Transverse colon (tissue), 4 donors: ENCODE results near the gene C6orf136. TPM values are rescaled to one million over a fixed set of nuclear protein-coding genes. Genes with fewer than 3 reads are reported as not detected.

Source experiments
- DNase-seq: peaks from one replicate; pipeline ENCODE4 v3.0.0-alpha.2; 2019
- H3K27ac ChIP-seq, 4 donors: fragments of 200-600 bp; sonication (generic); 2 replicates each; pipeline ENCODE4 v1.5.1; 2016 to 2018; ENCODE audit warnings: inconsistent platforms in 4 of 4
- H3K27me3 ChIP-seq: fragments of 200-600 bp; sonication (generic); 2 replicates; pipeline ENCODE4 v1.5.1; 2017; ENCODE audit warnings: inconsistent platforms
- H3K36me3 ChIP-seq, 4 donors: fragments of 200-600 bp; sonication (generic); 2 replicates each; pipeline ENCODE4 v1.5.1; 2017 to 2019; ENCODE audit warnings: inconsistent platforms in 4 of 4
- H3K4me1 ChIP-seq, 4 donors: fragments of 200-600 bp; sonication (generic); 2 replicates each; pipeline ENCODE4 v1.5.1; 2017 to 2020; ENCODE audit warnings: inconsistent platforms in 4 of 4
- H3K4me3 ChIP-seq, 4 donors: fragments of 200-600 bp; sonication (generic); 1 replicate in 1 of 4; 2 replicates in 3 of 4; pipeline versions ENCODE4 v1.5.1 to v1.6.1; 2017 to 2019; ENCODE audit warnings: inconsistent platforms in 4 of 4
- H3K9me3 ChIP-seq, 2 donors: fragments of 200-600 bp; sonication (generic); 2 replicates each; pipeline ENCODE4 v1.5.1; 2017 to 2019; ENCODE audit warnings: inconsistent platforms in 2 of 2
- CTCF ChIP-seq, 5 experiments: fragments of 200-600 bp in 3 of 5; fragments of 450-650 bp in 2 of 5; sonication (generic) in 3 of 5; IDR thresholded peaks; 1 replicate in 2 of 5; 2 replicates in 3 of 5; pipeline ENCODE4 v1.5.1; 2016 to 2017; ENCODE audit warnings: antibody characterized with exemption in 5 of 5, inconsistent platforms in 3 of 5, mild to moderate bottlenecking in 2 of 5, moderate library complexity in 1 of 5
- EP300 ChIP-seq: sonication (generic); formaldehyde crosslinking; IDR thresholded peaks from one replicate; pipeline ENCODE4 v1.6.1; 2017; ENCODE audit warnings: antibody characterized with exemption, low read depth
- POLR2A ChIP-seq: fragments of 450-650 bp; IDR thresholded peaks from one replicate; pipeline ENCODE4 v1.6.1; 2016; ENCODE audit warnings: antibody characterized with exemption, mild to moderate bottlenecking, moderate library complexity
- POLR2AphosphoS5 ChIP-seq, 3 donors: sonication (generic); formaldehyde crosslinking; IDR thresholded peaks; one replicate each; pipeline ENCODE4 v1.6.1; 2016; ENCODE audit warnings: antibody characterized with exemption in 3 of 3
- WGBS, 2 donors: methylation state at CpG; one replicate each; pipeline ENCODE4 v1.1.5; 2018; ENCODE audit warnings: low coverage in 1 of 2; 5-methylcytosine and 5-hydroxymethylcytosine counted together
- in situ Hi-C, 4 donors: fragments of 200-750 bp; cut with MboI; loops; one replicate each; pipeline versions ENCODE4 v1.15.0 to v1.15.1; 2017; ENCODE audit warnings: low sequenced_read_pairs in 3 of 4, low pct_ligation_motif_present in 1 of 4, low pct_unique_long_range_greater_than_20kb in 1 of 4
- intact Hi-C: fragments of 100-400 bp; cut with DNase I; formaldehyde crosslinking; loops from one replicate; pipeline ENCODE4 v1.15.1; 2023; ENCODE audit warnings: low total_unique reads
- total RNA-seq, 4 donors: library from RNA; depleted of rRNA; stranded (reverse); fragments of >200 nt; gene quantifications; one replicate each; pipeline ENCODE4 v1.1.0, GENCODE V29; 2016

The C6orf136 gene
- total RNA-seq, 4 donors from 2014 or later, result 49.1 to 301 (median 63.5) TPM

- Histone ChIP-seq H3K36me3 (peaks cover 0 to 17% (median 8%) of the 10 kb centered on the region in 4 donors), H3K4me3 (peak overlapping the region; percentile 53 to 76 (median 68)), H3K27me3 (no peaks in the 10 kb centered on the region), H3K9me3 (no peaks in the 10 kb centered on the region), H3K4me1 (peaks cover 14 to 58% (median 40%) of the 10 kb centered on the region in 4 donors), H3K27ac (peak overlapping the region; percentile 94 to 98 (median 96))
- 0 to 1% methylated on average over 10 of the region's 10 CpGs for WGBS, 2 donors
- in situ Hi-C loops, result no loop called here
- no peak for TF ChIP-seq CTCF (IDR thresholded peaks at IDR 0.05)
- no peak for TF ChIP-seq POLR2A
- no peak for TF ChIP-seq EP300
- DNase-seq, result peak; percentile 41
- intact Hi-C loops, result loop anchor here (5.0 kb wide), 2 partner anchors 72 to 107 kb away; partner anchors contain the start of genes PPP1R18 and TUBB
Measured at GRCh38 chr6:30615219-30615957, 31.5 kb upstream of the C6orf136 start.

GRCh38 chr6:30615958-30616810 is 30.7 kb upstream of the C6orf136 start:
- peak overlapping the region; percentile 53 to 76 (median 68) for H3K4me3 ChIP-seq
- H3K36me3 ChIP-seq, result peaks cover 0 to 25% (median 12%) of the 10 kb centered on the region in 4 donors
- intact Hi-C loops, result loop anchor here (5.0 kb wide), 2 partner anchors 71 to 106 kb away; partner anchors contain the start of genes PPP1R18 and TUBB
- no peaks in the 10 kb centered on the region for H3K9me3 ChIP-seq
- peaks cover 14 to 51% (median 39%) of the 10 kb centered on the region in 4 donors for H3K4me1 ChIP-seq
- no peak for DNase-seq
- H3K27ac ChIP-seq, result peak overlapping the region; percentile 94 to 98 (median 96)
- 0% methylated on average over 10 of the region's 10 CpGs for WGBS, 2 donors
- TF ChIP-seq POLR2AphosphoS5 (IDR thresholded peaks at IDR 0.05), result peak; percentile 34 to 82 (median 64)
- no peak for TF ChIP-seq POLR2A
- TF ChIP-seq EP300, result no peak
- peak in 1 of 5 experiments; percentile 6 for TF ChIP-seq CTCF (IDR thresholded peaks at IDR 0.05)
- no peaks in the 10 kb centered on the region for H3K27me3 ChIP-seq
- in situ Hi-C loops, result no loop called here

GRCh38 chr6:30616811-30617564 is 29.9 kb upstream of the C6orf136 start, which contains the start of gene PPP1R10:
Gene PPP1R10 (minus strand): TSS chr6:30617243. CDS start chr6:30609944, 7,299 bp downstream.
- peak within 1 kb of the TSS; percentile 63 to 76 (median 70) for H3K4me3 ChIP-seq
- peaks cover 0 to 33% (median 16%) of the 10 kb centered on the region in 4 donors for H3K36me3 ChIP-seq
- H3K9me3 ChIP-seq, result no peaks in the 10 kb centered on the region
- intact Hi-C loops (loop anchor here (5.0 kb wide), 2 partner anchors 70 to 105 kb away; partner anchors contain the start of genes PPP1R18 and TUBB), in situ Hi-C loops (no loop called here)
- H3K27me3 ChIP-seq, result no peaks in the 10 kb centered on the region
- peak within 1 kb of the TSS; percentile 94 to 98 (median 96) for H3K27ac ChIP-seq
- TF ChIP-seq POLR2AphosphoS5 (IDR thresholded peaks at IDR 0.05), result peak; percentile 100
- no peak for TF ChIP-seq CTCF (IDR thresholded peaks at IDR 0.05)
- TF ChIP-seq POLR2A, result peak; percentile 100
- TF ChIP-seq EP300, result no peak
- H3K4me1 ChIP-seq, result peaks cover 14 to 43% (median 36%) of the 10 kb centered on the region in 4 donors
- 0% methylated on average over 14 to 40 of the region's 40 CpGs for WGBS, 2 donors
- peak; percentile 99 for DNase-seq
